Natural killer cell (primary cell): ENCODE results near the gene XRCC4. TPM values are rescaled to one million over a fixed set of nuclear protein-coding genes. Genes with fewer than 3 reads are reported as not detected.

ENCODE experiments used
- ATAC-seq, 3 donors: fragments of 150-1000 bp in 2 of 3; fragments of 200-7000 bp in 1 of 3; cut with Tn5 transposase; 1 replicate in 1 of 3; 2 replicates in 2 of 3; pipeline ENCODE4 v1.10.0; 2021; ENCODE audit warnings: mild to moderate bottlenecking in 2 of 3, moderate library complexity in 2 of 3
- DNase-seq, 2 donors: peaks; one replicate each; pipeline versions ENCODE4 v3.0.0 to v3.0.0-alpha.2; 2013 to 2021; ENCODE audit warnings: mixed read lengths in 1 of 2
- H3K27ac ChIP-seq: one replicate; pipeline ENCODE4 v1.5.1; 2013; ENCODE audit warnings: mild to moderate bottlenecking, low read length
- H3K27me3 ChIP-seq: one replicate; pipeline ENCODE4 v1.6.1; 2013; ENCODE audit warnings: low read length; ENCODE audit not compliant: control insufficient read depth, insufficient read depth
- H3K36me3 ChIP-seq: one replicate; pipeline ENCODE4 v1.6.1; 2013; ENCODE audit warnings: low read length; ENCODE audit not compliant: control insufficient read depth, insufficient read depth
- H3K4me1 ChIP-seq: one replicate; pipeline ENCODE4 v1.6.1; 2013; ENCODE audit warnings: low read length; ENCODE audit not compliant: control insufficient read depth, insufficient read depth
- H3K4me3 ChIP-seq: one replicate; pipeline ENCODE4 v1.5.1; 2013; ENCODE audit warnings: low read length
- H3K9me3 ChIP-seq: one replicate; pipeline ENCODE4 v1.6.1; 2013; ENCODE audit warnings: low read length; ENCODE audit not compliant: control insufficient read depth, insufficient read depth
- H3K27ac Mint-ChIP-seq, 2 donors: one replicate each; pipeline ENCODE4 v1.8.0; 2022; ENCODE audit warnings: mild to moderate bottlenecking in 2 of 2, mixed read lengths in 2 of 2, moderate library complexity in 1 of 2
- H3K27me3 Mint-ChIP-seq, 2 donors: one replicate each; pipeline ENCODE4 v1.8.0; 2022; ENCODE audit warnings: low read depth in 2 of 2, mixed read lengths in 2 of 2
- H3K36me3 Mint-ChIP-seq: one replicate; pipeline ENCODE4 v1.8.0; 2022; ENCODE audit warnings: mixed read lengths
- H3K4me1 Mint-ChIP-seq, 2 donors: one replicate each; pipeline ENCODE4 v1.8.0; 2022; ENCODE audit warnings: mixed read lengths in 2 of 2
- H3K4me3 Mint-ChIP-seq: one replicate; pipeline ENCODE4 v1.8.0; 2022; ENCODE audit warnings: mild to moderate bottlenecking, moderate library complexity, mixed read lengths
- H3K9me3 Mint-ChIP-seq, 2 donors: one replicate each; pipeline ENCODE4 v1.8.0; 2022; ENCODE audit warnings: mixed read lengths in 2 of 2
- CTCF ChIP-seq: fragments of 200-600 bp; IDR thresholded peaks from one replicate; pipeline ENCODE4 v1.8.0; 2022; ENCODE audit warnings: antibody characterized with exemption
- WGBS: methylation state at CpG from one replicate; pipeline ENCODE4 v1.1.7; 2013; ENCODE audit warnings: missing lambda C conversion rate; ENCODE audit not compliant: insufficient coverage; 5-methylcytosine and 5-hydroxymethylcytosine counted together
- intact Hi-C: fragments of 100-400 bp; cut with micrococcal nuclease; formaldehyde crosslinking; loops from one replicate; pipeline ENCODE4 v1.14.2; 2022
- total RNA-seq, 4 donors: library from RNA; stranded (reverse); fragments of 120-200 nt in 1 of 4; gene quantifications; one replicate each; pipeline versions ENCODE4 v1.2.3 to v1.2.4, GENCODE V29; 2013 to 2022

XRCC4 gene
- total RNA-seq, 3 donors from 2014 or later (not counting 1 experiment from before 2014, with no cell fraction given) = 6.0 to 8.6 (median 7.0) TPM

GRCh38 chr5:83400701-83401100 lies 323.4 kb downstream of the XRCC4 start:
- 100% methylated on average over 1 of the region's 3 CpGs for WGBS
- no peak overlapping the region for H3K27ac ChIP-seq
- H3K4me3 ChIP-seq = no peak overlapping the region
- intact Hi-C loops = no loop called here
- Mint-ChIP-seq H3K9me3 (no peaks in the 10 kb centered on the region), H3K4me3 (no peak overlapping the region), H3K36me3 (no peaks in the 10 kb centered on the region), H3K27ac (no peak overlapping the region), H3K4me1 (no peaks in the 10 kb centered on the region), H3K27me3 (no peaks in the 10 kb centered on the region)
- DNase-seq (no peak), ATAC-seq (no peak)
- H3K9me3 ChIP-seq = no peaks in the 10 kb centered on the region
- no peaks in the 10 kb centered on the region for H3K4me1 ChIP-seq
- no peaks in the 10 kb centered on the region for H3K27me3 ChIP-seq
- no peaks in the 10 kb centered on the region for H3K36me3 ChIP-seq
- TF ChIP-seq CTCF = no peak

- no peaks in the 10 kb centered on the region for H3K9me3 ChIP-seq
- WGBS = 50% methylated on average over 3 of the region's 3 CpGs
- intact Hi-C loops = no loop called here
- Mint-ChIP-seq H3K36me3 (no peaks in the 10 kb centered on the region), H3K4me3 (no peak overlapping the region), H3K27ac (no peak overlapping the region), H3K4me1 (no peaks in the 10 kb centered on the region), H3K9me3 (no peaks in the 10 kb centered on the region), H3K27me3 (no peaks in the 10 kb centered on the region)
- H3K27me3 ChIP-seq = no peaks in the 10 kb centered on the region
- H3K4me1 ChIP-seq = no peaks in the 10 kb centered on the region
- no peak overlapping the region for H3K27ac ChIP-seq
- no peaks in the 10 kb centered on the region for H3K36me3 ChIP-seq
- DNase-seq (no peak), ATAC-seq (no peak)
- H3K4me3 ChIP-seq = no peak overlapping the region
- no peak for TF ChIP-seq CTCF
Observed at GRCh38 chr5:83401122-83401731, 323.9 kb downstream of the XRCC4 start.

GRCh38 chr5:83401775-83402174 lies 324.4 kb downstream of the XRCC4 start:
- no peaks in the 10 kb centered on the region for H3K4me1 Mint-ChIP-seq
- intact Hi-C loops = no loop called here
- no peaks in the 10 kb centered on the region for H3K27me3 Mint-ChIP-seq
- no peak for TF ChIP-seq CTCF
- H3K4me1 ChIP-seq = no peaks in the 10 kb centered on the region
- no peak overlapping the region for H3K27ac Mint-ChIP-seq
- no peaks in the 10 kb centered on the region for H3K9me3 Mint-ChIP-seq
- no peak overlapping the region for H3K4me3 Mint-ChIP-seq
- H3K36me3 ChIP-seq = no peaks in the 10 kb centered on the region
- no peaks in the 10 kb centered on the region for H3K9me3 ChIP-seq
- H3K27me3 ChIP-seq = no peaks in the 10 kb centered on the region
- H3K36me3 Mint-ChIP-seq = no peaks in the 10 kb centered on the region
- ATAC-seq (no peak), DNase-seq (no peak)
- no peak overlapping the region for H3K4me3 ChIP-seq
- no peak overlapping the region for H3K27ac ChIP-seq

Other genes starting within 250 kb of the XRCC4 start
- 10 to 100 TPM; 42.0 to 45.3 (median 44.2) TPM for gene TMEM167A, start 153 bp upstream of the XRCC4 start, total RNA-seq